ENCODE measurements around the gene RGPD6. TPM values are rescaled to one million over a fixed set of nuclear protein-coding genes. Genes with fewer than 3 reads are reported as not detected.
"Not testable (repeated sequence)": the region's sequence is repeated elsewhere in the genome, so short reads cannot be mapped to it uniquely, and the experiment has no call there.

Gene RGPD6
- 9.9 and 13.9 TPM in 2 replicates for total RNA-seq (2014; rRNA removed; shearing (Covaris generic))

GRCh38 chr2:110576763-110577416 lies at the start of gene RGPD6:
Gene RGPD6 (minus strand): TSS chr2:110577222. CDS start chr2:110577024, 198 bp downstream.
- DNase-seq (ENCODE audit: low spot score) = not testable (repeated sequence)

DNA sequence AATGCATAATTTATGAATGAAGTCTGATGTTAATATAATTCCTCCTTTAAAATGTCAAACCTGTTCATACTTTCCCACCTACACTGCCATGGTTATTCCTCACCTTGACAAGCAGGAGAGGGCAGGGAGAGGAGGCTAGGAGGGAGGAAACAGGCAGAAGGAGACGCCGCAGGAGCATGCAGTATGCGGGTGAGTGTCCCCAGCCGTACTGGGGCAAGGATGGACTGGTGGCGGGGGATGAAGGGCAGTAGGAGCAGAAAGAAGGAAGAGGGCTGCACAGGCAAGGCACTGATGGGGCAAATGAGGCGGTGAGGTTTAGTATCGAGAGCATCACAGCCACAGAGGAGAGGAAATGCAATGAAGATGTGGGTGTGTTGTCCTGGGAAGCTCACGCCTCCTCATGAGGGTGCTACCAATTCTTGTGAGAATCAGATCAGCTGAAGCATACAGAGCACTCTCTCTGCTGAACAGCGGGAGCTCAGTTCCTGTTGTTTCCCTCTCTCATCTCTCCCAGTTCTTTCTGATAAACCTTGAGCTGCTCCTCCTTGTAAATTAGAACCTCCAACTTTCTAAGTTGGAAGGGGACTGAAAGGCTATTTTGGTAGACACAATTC lies 42.4 kb upstream of the RGPD6 start:
- not testable (repeated sequence) for DNase-seq (ENCODE audit: low spot score)

DNA sequence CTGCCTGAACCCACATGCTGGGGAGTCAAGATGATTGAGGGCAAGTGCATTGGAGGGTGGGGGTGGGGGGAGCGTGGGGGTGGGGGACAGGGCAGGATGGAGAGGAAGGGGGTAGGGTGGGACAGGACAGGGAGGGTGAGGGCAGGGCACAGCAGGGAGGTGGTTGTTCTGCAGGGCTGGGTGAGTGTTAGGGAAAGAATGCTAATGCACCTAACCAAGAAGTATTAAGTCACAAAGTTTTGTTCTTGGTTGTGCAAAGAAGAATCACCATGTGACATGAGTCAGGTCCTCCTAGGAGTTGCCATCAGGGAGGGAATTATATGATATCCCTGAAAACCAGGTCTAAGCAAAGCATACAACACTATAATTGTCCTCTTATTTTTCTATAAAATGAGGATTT lies 36.9 kb upstream of the RGPD6 start:
- not testable (repeated sequence) for DNase-seq (ENCODE audit: low spot score)

GRCh38 chr2:110610613-110611250 lies 33.7 kb upstream of the RGPD6 start:
- DNase-seq (ENCODE audit: low spot score) = not testable (repeated sequence)

DNA sequence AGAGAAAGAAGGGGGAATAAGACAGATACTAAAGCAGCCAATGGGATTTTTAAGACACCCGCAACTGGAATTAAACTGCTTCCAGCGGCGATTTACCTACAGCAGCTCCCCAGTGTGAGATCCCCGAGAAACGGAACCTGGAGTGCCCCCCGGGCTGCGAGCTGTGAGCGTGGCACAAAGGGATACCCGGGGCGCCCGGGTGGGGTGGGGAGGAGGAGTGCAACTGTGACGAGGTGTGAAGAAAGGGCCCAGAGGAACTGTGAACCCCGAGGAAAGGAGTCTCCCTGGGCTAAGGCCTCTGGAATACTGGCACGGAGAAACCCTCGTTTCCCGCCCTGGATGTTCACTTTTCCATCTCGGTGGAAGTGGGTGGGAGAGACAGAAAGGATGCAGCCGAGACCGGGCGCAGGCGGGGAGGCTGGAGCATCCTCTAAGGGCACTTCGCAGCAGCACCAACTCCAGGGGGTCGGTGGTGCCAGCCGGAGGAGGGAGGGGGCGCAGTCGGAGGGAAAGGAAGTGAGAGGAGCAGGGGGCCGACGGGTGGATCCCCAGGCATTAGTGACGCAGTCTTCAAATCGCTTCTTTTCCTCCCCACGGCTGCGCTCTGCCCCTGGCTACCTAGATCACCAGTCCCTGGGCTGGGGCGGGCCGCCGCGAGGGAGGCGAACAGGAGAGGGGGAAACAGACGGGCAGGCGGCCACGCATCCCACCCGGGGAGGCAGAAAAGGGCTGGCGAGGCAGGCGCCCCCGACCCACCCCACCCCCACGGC lies 33.0 kb upstream of the RGPD6 start:
- DNase-seq (ENCODE audit: low spot score) = not testable (repeated sequence)

GRCh38 chr2:110608788-110609502 lies 31.9 kb upstream of the RGPD6 start:
- not testable (repeated sequence) for DNase-seq (ENCODE audit: low spot score)

- DNase-seq (ENCODE audit: low spot score) = not testable (repeated sequence)
These were observed 28.0 kb upstream of the RGPD6 start for GRCh38 chr2:110605057-110605456.

GRCh38 chr2:110603917-110604591 lies 27.0 kb upstream of the RGPD6 start:
- DNase-seq (ENCODE audit: low spot score) = not testable (repeated sequence)

DNA sequence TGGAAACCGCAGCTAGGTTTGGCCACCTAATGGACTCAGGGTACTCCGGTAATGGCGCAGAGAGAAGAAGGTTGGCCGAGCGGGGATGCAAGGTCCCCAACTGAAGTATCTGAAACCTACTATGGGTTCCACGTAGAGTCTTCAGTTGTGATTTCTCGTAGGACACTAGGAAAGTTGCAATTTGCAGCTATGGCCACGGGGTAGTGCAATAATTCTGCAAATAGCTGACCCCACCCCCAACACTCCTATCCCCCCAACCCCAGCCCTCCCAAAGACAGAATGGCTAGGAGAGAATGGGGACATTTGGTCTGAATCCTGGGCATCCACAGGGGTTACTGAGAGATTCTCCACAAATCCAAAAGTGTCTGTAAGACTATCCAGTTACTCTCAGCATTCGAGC lies 25.1 kb upstream of the RGPD6 start:
- not testable (repeated sequence) for DNase-seq (ENCODE audit: low spot score)

GRCh38 chr2:110591973-110592372 lies 15.0 kb upstream of the RGPD6 start:
- DNase-seq (ENCODE audit: low spot score) = not testable (repeated sequence)

GRCh38 chr2:110589677-110590330 lies 12.8 kb upstream of the RGPD6 start:
- not testable (repeated sequence) for DNase-seq (ENCODE audit: low spot score)

DNA sequence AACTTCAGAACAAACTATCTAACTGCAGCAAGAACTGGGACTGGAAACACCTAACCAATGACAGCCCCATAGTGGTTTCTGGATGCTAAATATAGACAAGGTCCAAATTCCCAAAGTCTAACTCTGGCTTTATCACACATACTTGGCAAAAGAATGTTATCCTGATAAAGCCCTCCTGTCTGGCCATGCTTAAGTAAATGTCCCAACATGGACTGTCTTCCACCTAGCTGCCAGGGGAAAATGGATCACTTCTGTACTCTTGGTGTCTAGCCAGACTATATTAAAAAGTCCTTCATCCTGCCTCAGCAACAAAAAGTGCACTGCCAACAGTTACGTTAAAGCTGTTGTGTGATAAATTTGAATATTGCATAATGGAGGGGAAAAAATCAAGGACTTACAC lies 11.5 kb upstream of the RGPD6 start:
- not testable (repeated sequence) for DNase-seq (ENCODE audit: low spot score)

DNA sequence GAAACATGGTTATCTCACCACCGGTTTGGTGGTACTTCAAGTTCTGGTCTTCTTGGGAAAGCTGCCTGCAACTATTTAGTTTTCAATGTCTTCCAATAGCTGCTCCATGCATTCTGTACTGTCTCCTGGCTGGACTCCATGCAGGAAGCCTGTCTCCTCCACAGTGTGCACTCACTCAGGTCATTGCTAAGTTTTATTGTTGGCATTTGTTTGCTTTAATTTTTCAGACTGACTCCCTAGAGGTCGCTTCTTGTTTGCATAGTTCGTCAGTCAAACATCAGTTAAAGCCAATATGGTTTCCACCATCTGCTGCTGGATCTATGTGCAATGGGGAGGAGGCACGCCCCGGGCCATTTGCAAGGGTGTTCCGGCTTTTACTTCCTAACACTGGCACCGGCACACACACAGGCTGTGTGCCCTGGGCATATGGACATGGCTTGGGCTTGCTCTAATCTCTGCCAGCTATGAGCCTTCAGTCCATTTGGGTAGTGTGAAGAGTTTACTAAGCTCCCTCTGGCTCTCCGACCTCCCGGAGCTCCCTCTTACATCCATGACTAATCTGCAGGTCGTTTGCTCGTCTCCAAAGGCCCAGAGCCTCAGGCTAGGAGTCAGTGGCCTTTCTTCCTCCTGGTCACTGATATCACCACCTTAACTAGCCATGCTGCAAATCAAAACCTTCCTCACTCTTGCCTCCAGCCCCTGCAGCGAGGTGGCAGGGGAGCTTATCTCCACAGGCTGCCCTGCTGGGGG lies 2.4 kb upstream of the RGPD6 start:
- DNase-seq (ENCODE audit: low spot score) = not testable (repeated sequence)

- DNase-seq (ENCODE audit: low spot score) = not testable (repeated sequence)
These were observed 1.4 kb upstream of the RGPD6 start for GRCh38 chr2:110578429-110578828.

GRCh38 chr2:110499755-110500377 lies 77.2 kb downstream of the RGPD6 start:
- not testable (repeated sequence) for DNase-seq (ENCODE audit: low spot score)

DNA sequence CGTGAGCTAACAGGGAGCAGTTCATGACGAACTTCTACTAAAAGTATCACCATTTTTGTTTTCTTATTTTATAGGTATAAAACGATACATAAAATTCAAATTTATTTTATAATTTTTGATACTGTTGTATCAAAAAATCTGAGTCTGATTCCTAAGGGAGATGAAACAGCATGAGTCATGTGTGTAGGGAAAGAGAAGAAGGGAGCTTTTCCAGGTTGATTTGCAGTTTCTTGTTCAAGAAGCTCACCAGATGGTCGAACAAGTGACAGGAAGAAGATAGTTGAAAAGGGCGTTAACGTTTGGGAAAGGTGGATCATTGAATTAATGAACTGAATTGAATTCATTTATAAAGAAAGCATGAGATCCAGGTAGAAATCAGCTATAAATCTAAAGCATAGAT lies 81.0 kb downstream of the RGPD6 start:
- not testable (repeated sequence) for DNase-seq (ENCODE audit: low spot score)

DNA sequence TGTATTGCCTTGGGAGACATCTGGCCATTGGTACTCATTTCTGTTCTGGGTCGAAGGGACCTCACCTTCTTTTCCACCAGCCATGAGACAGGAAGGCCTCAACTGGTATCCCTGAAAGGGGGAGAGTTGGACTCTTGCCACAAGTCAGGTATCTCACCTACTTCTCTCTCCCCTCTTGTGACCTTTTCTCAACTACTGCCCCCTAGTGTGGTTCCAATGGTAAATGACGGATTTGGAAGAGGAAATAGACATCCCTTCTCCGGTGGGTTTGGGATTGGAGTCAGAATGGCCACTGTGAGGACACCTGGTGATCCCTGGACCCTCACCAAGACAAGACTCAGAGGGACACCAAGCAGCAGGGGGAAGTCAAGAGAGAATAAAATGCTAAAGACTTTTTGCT lies 82.5 kb downstream of the RGPD6 start:
- DNase-seq (ENCODE audit: low spot score) = not testable (repeated sequence)

- not testable (repeated sequence) for DNase-seq (ENCODE audit: low spot score)
These were observed 88.0 kb downstream of the RGPD6 start for GRCh38 chr2:110488991-110489390.

GRCh38 chr2:110482697-110483096 lies 94.3 kb downstream of the RGPD6 start:
- not testable (repeated sequence) for DNase-seq (ENCODE audit: low spot score)
